ENCODE results near the gene CAB39L. TPM values are rescaled to one million over a fixed set of nuclear protein-coding genes. Genes with fewer than 3 reads are reported as not detected.

The CAB39L gene
- total RNA-seq = 9.8 TPM
- long read RNA-seq, partial matches to known transcripts = 0 of 9 reads
- long read RNA-seq, other reads (novel, unspliced or antisense) = 6 of 9 reads

DNA sequence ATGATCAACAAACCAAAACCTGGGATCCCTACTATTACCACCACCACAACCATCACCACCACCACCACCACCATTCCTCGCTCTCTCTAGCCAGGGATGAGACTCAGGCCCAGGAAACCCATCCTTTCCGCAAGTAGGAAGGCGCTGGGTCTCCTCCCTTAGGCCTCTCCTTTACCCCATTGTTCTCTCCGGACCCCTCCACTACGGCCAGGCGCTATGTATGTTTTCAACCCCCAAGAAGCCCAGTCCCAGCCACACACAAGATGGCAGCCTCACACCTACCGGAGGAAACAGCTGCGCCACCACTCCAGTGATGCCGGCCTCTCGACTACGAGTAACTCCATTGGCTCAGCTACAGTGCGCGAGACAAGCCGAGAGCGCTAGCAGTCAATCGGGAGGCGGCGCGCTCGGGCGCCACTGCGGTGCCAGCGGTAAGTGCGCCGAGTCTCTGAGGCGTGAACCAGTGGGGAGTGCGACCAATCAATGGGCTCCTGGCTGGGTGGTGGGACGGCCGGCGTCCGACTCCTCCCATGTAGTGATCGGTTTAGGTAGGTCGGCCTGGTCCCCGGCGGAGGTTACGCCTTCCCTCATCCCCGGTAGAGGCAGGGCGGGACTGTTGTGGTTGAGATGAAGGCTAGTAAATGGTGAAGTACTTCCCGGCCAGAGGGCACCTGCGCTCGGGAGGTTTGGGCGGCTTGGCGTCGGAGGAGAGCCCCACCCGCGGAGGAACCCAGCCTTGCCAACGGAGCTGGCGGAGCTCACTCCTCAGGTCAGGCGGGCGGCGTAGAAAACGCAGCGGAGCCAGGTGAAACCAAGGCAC is at the start of gene CAB39L, which contains the start of gene SETDB2:
TSS of gene CAB39L (minus strand) at position 361 of the 820 bp plus-strand sequence. CDS start 61,154 bp downstream, outside the sequence.
TSS of gene SETDB2 (plus strand) at position 571 of the 820 bp plus-strand sequence. CDS start 7,620 bp downstream, outside the sequence.
- peak; percentile 100 for DNase-seq (ENCODE audit: low spot score)
- intact Hi-C loops (cut with DNase I) = loop anchor here (2.0 to 5.0 kb wide), 2 partner anchors 53 to 163 kb away; no protein-coding TSS in a partner anchor

DNA sequence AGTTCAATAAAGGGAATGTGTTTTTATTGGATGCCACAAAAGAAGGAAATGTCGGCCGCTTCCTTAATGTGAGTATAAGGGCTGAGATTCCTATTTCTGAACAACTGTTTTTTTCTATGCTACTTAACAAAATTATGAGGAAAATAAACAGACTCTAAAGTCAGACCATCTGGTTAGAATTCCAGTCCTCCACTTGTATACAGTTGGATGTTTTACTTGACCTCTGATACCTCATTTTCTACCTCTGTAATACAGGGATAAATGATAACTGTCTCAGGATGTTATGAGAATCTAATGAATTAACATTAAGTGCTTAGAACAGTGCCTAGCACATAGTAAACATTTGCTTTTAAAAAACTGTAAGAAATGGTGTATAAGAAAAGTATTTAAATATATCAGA is 44.7 kb upstream of the CAB39L start:
- no peak for DNase-seq (ENCODE audit: low spot score)
- intact Hi-C loops (cut with DNase I) = no loop called here

DNA sequence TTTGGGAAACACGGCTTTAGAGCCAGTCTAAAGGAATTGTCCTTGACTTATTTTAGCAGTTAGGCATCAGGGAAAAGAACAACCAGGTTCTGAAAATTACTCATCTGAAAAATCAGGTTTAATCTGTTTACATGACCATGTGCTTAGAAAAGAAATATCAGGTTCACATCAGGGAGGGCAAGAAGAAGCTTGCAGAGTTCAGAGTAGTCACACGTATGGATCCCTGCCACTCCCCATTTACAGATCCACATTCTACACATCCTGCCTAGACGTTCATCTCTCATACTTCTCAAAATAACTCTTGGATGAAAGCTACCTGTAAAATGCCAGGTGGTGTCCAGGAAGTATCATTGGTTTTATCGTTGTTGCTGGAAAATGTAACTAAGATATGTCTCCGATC is 37.9 kb upstream of the CAB39L start:
- no peak for DNase-seq (ENCODE audit: low spot score)
- intact Hi-C loops (cut with DNase I) = no loop called here

DNA sequence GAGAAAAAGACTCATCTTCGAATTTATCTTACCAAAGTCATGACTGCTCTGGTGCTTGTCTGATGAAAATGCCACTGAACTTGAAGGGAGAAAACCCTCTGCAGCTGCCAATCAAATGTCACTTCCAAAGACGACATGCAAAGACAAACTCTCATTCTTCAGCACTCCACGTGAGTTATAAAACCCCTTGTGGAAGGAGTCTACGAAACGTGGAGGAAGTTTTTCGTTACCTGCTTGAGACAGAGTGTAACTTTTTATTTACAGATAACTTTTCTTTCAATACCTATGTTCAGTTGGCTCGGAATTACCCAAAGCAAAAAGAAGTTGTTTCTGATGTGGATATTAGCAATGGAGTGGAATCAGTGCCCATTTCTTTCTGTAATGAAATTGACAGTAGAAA is 32.7 kb upstream of the CAB39L start:
- intact Hi-C loops (cut with DNase I) = no loop called here
- DNase-seq (ENCODE audit: low spot score) = no peak

DNA sequence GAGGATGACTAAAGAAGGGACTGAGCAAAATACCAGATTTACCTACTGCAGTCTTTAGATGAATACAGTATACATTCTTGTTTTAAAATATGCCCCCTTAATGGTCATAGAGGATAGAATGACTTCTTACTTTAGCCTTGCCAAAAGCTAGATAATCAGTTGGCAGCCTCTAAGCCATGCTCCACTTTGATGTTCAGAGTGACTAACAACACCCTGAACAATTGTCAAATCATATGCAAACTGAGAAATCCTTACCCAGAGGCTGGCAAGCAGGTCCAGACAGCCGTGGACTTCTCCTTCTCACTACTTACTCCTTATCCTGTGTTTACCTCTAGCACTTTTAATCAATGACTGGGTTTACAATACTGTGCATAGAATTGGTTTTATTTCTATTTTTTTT is 28.3 kb upstream of the CAB39L start:
- intact Hi-C loops (cut with DNase I) = no loop called here
- no peak for DNase-seq (ENCODE audit: low spot score)

DNA sequence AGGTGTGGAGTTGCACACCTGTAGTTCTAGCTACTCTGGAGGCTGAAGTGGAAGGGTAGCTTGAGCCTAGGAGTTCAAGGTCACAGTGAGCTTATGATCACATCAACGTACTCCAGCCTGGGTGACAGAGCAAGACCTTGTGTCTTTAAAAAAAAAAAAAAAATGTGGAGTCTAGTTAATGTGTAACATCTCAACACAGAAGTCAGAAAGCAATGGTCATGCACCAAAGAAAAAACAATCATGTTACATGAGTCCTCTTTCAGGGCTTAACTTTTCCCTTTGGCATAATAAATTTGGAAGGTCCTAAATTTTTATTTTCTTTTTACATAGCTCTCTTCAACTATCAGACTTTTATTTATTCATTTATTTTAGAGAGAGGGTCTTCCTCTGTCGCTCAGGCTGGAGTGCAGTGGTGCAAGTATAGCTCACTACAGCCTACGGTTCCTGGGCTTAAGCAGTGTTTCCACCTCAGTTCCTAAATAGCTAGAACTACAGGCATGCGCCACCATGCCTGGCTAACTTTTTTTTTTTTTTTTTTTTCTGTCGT is 22.5 kb upstream of the CAB39L start:
- DNase-seq (ENCODE audit: low spot score) = no peak
- intact Hi-C loops (cut with DNase I) = no loop called here

DNA sequence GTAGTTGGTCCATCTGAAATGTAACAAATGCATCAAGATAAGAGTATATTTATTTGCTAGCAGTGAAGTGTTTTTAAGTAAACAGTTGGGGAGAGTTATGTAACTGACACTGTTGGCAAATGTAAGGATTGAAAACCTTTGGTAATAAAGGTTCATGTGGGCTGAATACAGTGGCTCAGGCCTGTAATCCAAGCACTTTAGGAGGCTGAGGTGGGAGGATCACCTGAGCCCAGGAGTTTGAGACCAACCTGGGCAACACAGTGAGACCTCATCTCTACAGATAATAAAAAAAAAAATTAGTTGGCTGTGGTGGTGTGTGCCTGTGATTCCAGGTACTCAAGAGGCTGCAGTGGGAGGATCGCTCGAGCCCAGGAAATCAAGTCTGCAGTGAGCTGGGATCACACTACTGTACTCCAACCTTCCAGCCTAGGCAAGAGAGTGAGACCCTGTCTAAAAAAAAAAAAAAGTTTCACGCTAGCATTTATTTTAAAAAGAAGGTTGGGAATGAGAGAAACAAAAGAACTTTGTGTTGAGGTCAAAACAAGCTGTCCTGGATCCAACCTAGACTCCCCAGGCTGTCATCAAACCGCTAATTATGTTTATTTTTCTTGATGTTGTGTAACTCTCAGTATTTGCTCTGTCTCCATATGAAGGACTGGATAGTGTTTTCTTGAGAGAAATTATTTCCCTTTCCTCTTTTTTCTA is 20.9 kb upstream of the CAB39L start:
- no peak for DNase-seq (ENCODE audit: low spot score)
- intact Hi-C loops (cut with DNase I) = no loop called here

DNA sequence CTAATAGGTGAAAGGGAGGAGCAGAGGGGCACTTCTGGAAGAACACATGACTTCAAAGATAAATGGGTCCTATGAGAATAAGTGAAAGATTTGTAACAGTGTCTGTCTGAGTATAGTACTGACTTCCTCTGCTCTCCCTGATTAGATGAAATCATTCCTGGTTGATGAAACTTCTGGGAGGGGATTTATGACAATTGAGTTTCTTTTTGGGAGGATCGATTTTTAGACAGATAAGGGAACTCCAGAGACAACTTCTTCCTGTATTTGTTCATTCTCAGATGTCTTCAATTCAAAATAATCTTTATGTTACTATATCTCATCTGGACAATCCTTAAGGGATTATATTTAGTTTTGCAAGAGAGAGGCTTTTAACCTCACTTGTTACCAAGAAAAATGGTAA is 20.2 kb upstream of the CAB39L start:
- DNase-seq (ENCODE audit: low spot score) = no peak
- intact Hi-C loops (cut with DNase I) = no loop called here

DNA sequence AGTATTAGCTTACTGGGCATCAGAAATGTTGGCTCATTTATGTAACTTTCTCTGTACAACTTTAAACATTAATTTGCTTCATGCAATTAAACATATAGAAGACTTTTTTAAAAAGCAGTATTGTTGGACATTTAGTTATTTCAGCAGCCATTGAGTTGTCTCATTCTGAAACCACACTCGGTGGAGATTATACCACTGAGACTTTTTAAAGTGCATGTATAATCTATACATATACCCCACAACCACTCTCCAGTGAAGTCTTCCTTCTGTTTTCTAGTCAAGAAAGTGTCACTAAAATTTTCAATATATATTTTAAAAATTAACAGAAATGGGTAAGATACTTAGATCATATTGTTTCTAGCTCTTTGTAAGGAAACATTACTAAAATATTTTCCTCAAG is 15.7 kb upstream of the CAB39L start:
- no peak for DNase-seq (ENCODE audit: low spot score)
- intact Hi-C loops (cut with DNase I) = no loop called here

DNA sequence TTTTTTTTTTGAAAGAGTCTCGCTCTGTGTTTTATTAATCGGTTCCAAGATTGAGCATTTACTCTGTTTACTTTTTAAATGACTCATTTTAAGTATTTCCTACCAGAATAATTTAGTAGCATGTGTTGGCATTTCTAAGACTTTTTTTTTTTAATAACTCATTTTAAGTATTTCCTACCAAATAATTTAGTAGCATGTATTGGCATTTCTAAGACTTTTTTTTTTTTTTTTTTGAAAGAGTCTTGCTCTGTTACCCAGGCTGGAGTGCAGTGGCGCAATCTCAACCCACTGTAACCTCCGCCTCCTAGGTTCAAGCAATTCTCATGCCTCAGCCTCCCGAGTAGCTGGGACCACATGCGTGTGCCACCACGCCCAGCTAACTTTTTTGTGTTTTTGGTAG is 13.4 kb upstream of the CAB39L start:
- DNase-seq (ENCODE audit: low spot score) = no peak
- intact Hi-C loops (cut with DNase I) = no loop called here

DNA sequence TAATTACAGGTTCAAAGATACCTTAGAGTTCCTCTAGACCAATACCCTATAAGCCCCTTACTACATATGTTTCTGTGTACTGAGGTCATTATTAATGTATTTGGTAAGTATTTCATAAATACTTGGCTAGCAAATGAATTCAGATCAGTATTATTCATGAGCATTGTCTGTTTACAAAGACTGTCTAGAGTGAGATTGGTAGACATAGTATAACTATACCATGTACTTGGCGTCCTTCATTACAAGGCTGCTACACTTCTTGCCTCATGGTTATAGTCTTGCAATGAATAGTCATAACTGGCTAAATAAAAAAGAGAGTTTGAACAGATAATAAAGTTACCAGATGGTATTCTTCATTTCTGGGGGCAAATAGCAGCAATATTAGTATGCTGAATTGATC is 12.3 kb upstream of the CAB39L start:
- intact Hi-C loops (cut with DNase I) = no loop called here
- no peak for DNase-seq (ENCODE audit: low spot score)

DNA sequence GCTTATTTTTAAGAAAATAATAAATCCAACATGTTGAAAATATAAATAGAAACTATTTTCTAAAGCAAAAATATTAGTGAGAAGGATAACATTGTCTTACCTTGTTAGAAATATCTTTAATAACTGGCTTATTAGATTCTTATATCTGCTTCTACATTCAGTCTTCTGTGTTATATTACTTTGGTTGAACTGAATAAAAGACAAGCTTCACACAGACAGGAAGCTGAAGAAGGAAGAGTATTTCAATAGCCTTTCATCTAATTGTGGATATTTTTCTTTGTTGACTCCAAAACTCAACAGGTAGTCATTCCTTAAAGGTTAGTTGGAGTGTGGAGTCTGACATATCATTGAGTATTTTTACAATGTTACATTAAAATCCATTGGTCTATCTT is 11.1 kb upstream of the CAB39L start:
- intact Hi-C loops (cut with DNase I) = no loop called here
- no peak for DNase-seq (ENCODE audit: low spot score)

DNA sequence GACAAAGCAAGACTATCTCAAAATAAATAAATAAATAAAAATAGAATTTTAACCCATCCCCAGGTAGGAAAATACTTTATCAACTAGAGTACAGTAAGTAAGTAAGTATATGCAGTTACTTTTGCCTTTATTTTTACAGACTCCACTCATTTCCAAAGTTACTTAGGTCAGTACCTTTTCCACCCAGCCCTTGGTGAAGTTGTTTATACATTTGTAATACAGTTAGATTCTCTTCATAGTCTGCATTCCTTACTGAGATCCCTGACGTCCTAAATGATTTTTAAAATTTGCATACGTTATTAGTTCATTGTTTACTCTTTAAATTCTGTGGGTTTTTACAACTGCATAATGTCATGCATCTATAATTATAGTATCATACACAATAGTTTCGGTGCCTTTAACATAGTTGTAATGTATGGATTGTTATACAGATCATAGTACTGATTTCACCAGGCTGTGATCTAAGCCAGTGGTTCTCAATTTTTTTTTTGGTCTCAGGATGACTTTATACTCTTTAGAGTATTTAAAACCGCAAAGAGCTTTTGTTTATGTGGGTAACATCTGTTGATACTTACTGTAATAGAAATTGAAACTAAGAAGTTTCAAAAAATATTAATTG is 10.6 kb upstream of the CAB39L start:
- intact Hi-C loops (cut with DNase I) = no loop called here
- DNase-seq (ENCODE audit: low spot score) = no peak

DNA sequence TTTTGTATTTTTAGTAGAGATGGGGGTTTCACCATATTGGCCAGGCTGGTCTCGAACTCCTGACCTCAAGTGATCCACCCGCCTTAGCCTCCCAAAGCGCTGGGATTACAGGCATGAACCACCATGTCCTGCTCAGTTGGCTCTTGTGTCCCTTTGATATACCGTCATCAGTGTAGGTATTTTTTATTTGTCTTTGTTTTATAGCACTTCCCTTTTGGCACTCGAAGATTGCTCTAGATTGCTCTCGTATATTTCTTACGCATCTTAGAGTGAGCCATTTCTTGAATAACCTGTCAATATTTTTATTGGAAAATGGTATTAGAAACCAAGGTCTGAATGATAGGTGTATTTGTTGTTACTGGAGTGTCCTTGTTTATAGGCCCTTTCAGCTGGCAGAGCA is 9.6 kb upstream of the CAB39L start:
- no peak for DNase-seq (ENCODE audit: low spot score)
- intact Hi-C loops (cut with DNase I) = no loop called here

DNA sequence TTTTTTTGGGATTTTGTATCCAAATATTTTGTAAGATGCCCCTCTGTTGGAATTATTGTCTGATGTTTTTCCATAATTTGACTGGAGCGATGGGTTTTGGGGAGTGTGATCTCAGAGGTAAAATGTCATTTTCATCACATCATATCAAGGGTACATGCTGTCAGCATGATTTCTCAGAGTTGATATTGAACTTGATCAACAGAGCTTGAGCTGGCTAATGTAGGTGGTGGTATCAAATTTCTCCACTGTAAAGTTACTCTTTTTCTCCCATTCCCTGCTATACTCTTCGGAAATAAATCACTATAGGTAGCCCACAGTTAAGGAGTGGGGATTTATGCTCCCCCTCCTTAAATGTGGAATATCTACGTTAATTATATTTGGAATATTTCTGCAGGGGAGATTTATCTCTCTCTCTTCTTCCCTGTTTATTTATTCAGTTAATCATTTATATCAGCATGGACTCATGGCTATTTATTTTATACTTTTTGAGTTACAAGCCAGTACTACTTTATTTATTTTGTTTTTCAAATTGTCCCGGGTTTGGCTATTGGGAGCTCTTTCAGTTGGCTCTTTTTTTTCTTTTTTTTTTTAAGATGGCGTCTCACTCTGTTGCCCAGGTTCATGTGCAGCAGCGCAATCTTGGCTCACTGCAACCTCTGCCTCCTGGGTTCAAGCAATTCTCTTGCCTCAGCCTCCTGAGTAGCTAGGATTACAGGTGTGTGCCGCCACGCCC is 9.0 kb upstream of the CAB39L start:
- DNase-seq (ENCODE audit: low spot score) = no peak
- intact Hi-C loops (cut with DNase I) = no loop called here

DNA sequence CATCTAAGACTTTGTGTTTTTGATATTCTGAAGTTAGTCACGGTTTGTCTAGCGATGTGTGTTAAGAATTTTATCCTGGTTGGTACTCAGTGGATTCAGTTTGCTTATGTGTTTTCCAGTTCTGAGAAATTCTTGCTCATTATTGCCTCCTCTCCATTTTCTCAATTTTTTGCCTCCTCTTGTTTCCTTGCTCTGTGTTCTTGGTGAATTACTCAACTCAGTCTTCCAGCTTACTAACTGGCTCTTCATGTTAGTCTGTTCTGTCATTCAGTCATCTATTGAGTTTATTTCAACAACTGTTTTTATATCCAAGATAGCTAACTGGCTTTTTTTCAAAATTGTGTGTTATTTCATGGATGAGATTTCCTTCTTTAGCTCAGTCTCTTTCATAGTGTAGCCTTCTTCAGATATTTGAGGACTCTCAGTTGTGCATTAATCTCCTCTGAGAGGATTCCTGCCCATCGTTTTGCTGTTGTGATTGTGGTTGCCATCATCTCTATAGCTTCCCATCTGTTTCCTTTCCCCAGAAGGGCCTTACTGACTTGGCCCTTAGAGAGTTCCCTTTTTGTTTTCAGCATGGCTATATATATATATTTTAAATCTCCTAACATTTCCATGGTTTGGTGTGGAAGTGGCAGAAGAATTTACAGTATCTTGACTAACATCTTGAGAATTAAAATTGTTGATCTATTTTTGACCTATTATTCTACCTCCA is 6.4 kb upstream of the CAB39L start:
- intact Hi-C loops (cut with DNase I) = no loop called here
- DNase-seq (ENCODE audit: low spot score) = no peak

DNA sequence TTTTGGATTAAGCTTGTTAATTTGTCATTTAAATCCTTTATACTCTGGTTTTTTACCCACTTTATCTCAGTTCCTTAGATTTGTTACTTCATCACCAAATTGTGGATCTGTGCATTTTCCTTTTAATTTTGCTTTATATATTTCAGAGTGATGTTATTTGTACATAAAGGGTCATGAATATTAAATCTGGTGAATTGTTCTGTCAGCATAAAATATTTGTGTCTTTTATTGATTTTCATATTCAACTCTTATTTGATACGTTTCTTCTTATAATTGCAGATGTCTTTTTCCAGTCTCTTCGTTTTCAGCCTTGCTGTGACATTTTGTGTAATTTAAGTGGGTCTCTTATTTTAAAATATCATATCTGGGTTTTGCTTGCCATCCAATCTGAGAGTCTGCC is 4.9 kb upstream of the CAB39L start:
- intact Hi-C loops (cut with DNase I) = no loop called here
- DNase-seq (ENCODE audit: low spot score) = no peak

DNA sequence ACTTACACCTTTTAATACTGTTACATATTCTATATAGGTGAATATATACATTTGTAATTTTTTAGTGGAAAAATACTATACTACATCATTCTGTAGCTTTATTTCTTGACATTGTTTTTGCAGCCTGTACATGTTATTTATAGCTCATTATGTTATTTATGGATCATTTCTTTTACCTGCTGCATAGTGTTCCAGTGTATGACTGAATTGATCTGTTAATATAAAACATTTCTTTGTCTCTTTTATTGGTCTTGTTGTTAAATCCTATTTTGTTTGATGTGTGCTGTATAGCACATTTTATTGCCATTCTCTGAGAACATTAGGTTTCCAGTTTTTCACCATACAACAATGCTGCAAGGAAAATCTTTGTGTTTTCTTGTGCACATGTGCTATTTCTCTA is 2.6 kb upstream of the CAB39L start:
- no peak for DNase-seq (ENCODE audit: low spot score)
- intact Hi-C loops (cut with DNase I) = loop anchor here (2.0 kb wide), 1 partner anchor 138 kb away; the partner anchor contains the start of gene RCBTB1

All from cardiac septum (tissue), 1 donor.